B cell (primary cell): Measurements from ENCODE around the gene GABRG3. TPM values are rescaled to one million over a fixed set of nuclear protein-coding genes. Genes with fewer than 3 reads are reported as not detected.

Experiments used
- ATAC-seq: fragments of 200-7000 bp; cut with Tn5 transposase; one replicate; pipeline ENCODE4 v1.10.0; 2021; ENCODE audit warnings: low read depth, mild to moderate bottlenecking, moderate number of reproducible peaks, moderate library complexity
- CTCF ChIA-PET: fragments of 350-600 bp; sonication (Branson Sonifier 250); formaldehyde crosslinking; loops from one replicate; lab custom pipeline; 2021; ENCODE audit warnings: antibody characterized with exemption, inconsistent platforms; lab: Charles Lee
- POLR2A ChIA-PET: fragments of 350-600 bp; sonication (Branson Sonifier 250); formaldehyde crosslinking; loops from one replicate; lab custom pipeline; 2021; ENCODE audit warnings: antibody characterized with exemption; lab: Charles Lee
- DNase-seq: peaks from one replicate; pipeline ENCODE4 v3.0.0; 2013
- H2AFZ ChIP-seq: 2 replicates; pipeline ENCODE4 v1.6.1; 2012; ENCODE audit warnings: mild to moderate bottlenecking, low read depth, low read length; ENCODE audit not compliant: insufficient read depth, poor library complexity, severe bottlenecking
- H3K27ac ChIP-seq, 2 donors: 1 replicate in 1 of 2; 2 replicates in 1 of 2; pipeline ENCODE4 v1.5.1; 2012 to 2013; ENCODE audit warnings: low read length in 2 of 2, mild to moderate bottlenecking in 2 of 2, moderate library complexity in 1 of 2
- H3K27me3 ChIP-seq, 4 experiments: fragments of 200-600 bp in 1 of 4; sonication (generic) in 1 of 4; replicated peaks in 1 of 4; 1 replicate in 2 of 4; 2 replicates in 2 of 4; pipeline versions ENCODE4 v1.6.1 to v1.7.0; 2013 to 2016; ENCODE audit warnings: low read length in 3 of 4, mild to moderate bottlenecking in 2 of 4, mixed read lengths in 1 of 4, moderate library complexity in 1 of 4; ENCODE audit not compliant: insufficient read depth in 4 of 4, control insufficient read depth in 3 of 4; ENCODE audit errors: control extremely low read depth in 1 of 4
- H3K36me3 ChIP-seq, 2 experiments: replicated peaks in 1 of 2; 1 replicate in 1 of 2; 2 replicates in 1 of 2; pipeline versions ENCODE4 v1.6.1 to v1.7.1; 2013; ENCODE audit warnings: low read length in 1 of 2; ENCODE audit not compliant: insufficient read depth in 2 of 2, control insufficient read depth in 1 of 2; ENCODE audit errors: control extremely low read depth in 1 of 2, extremely low read depth in 1 of 2
- H3K4me1 ChIP-seq, 2 donors: fragments of 200-600 bp in 1 of 2; sonication (generic) in 1 of 2; 1 replicate in 1 of 2; 2 replicates in 1 of 2; pipeline versions ENCODE4 v1.5.1 to v1.6.1; 2013 to 2017; ENCODE audit warnings: low read length in 2 of 2; ENCODE audit not compliant: control insufficient read depth in 2 of 2, insufficient read depth in 2 of 2
- H3K4me2 ChIP-seq: replicated peaks from 2 replicates; pipeline ENCODE3; 2012; ENCODE audit warnings: mild to moderate bottlenecking, low read depth, low read length; ENCODE audit not compliant: poor library complexity, severe bottlenecking
- H3K4me3 ChIP-seq, 5 experiments: fragments of 200-600 bp in 1 of 5; sonication (generic) in 1 of 5; 1 replicate in 3 of 5; 2 replicates in 2 of 5; pipeline versions ENCODE4 v1.5.1 to v1.7.0; 2011 to 2016; ENCODE audit warnings: low read length in 4 of 5, mild to moderate bottlenecking in 4 of 5, low read depth in 2 of 5, control low read depth in 1 of 5, moderate library complexity in 1 of 5; ENCODE audit not compliant: insufficient read depth in 1 of 5; ENCODE audit errors: control extremely low read depth in 1 of 5, extremely low read depth in 1 of 5
- H3K79me2 ChIP-seq: fragments of 200-600 bp; sonication (generic); one replicate; pipeline ENCODE4 v1.6.0; 2016; ENCODE audit warnings: low read length; ENCODE audit not compliant: control insufficient read depth, insufficient read depth
- H3K9ac ChIP-seq: fragments of 200-600 bp; sonication (generic); 2 replicates; pipeline ENCODE4 v1.6.1; 2017; ENCODE audit warnings: mild to moderate bottlenecking, low read length, moderate library complexity
- H3K9me3 ChIP-seq, 3 donors: one replicate each; pipeline versions ENCODE4 v1.6.1 to v1.7.1; 2013; ENCODE audit warnings: low read length in 2 of 3; ENCODE audit not compliant: control insufficient read depth in 2 of 3, insufficient read depth in 1 of 3; ENCODE audit errors: control extremely low read depth in 1 of 3
- H4K20me1 ChIP-seq: 2 replicates; pipeline ENCODE4 v1.6.0; 2012; ENCODE audit warnings: mild to moderate bottlenecking, low read length; ENCODE audit not compliant: insufficient read depth, control insufficient read depth, poor library complexity, severe bottlenecking
- H3K27ac Mint-ChIP-seq: one replicate; pipeline ENCODE4 v1.8.0; 2021; ENCODE audit warnings: mixed read lengths
- H3K27me3 Mint-ChIP-seq: one replicate; pipeline ENCODE4 v1.8.0; 2021; ENCODE audit warnings: mixed read lengths
- H3K4me1 Mint-ChIP-seq: one replicate; pipeline ENCODE4 v1.8.0; 2021; ENCODE audit warnings: mixed read lengths
- H3K4me3 Mint-ChIP-seq: one replicate; pipeline ENCODE4 v1.8.0; 2021; ENCODE audit warnings: mixed read lengths
- H3K9me3 Mint-ChIP-seq: one replicate; pipeline ENCODE4 v1.8.0; 2022; ENCODE audit warnings: mixed read lengths; ENCODE audit not compliant: insufficient read depth
- EZH2 ChIP-seq: IDR thresholded peaks from 2 replicates; pipeline ENCODE4 v1.6.1; 2012; ENCODE audit warnings: borderline replicate concordance, low read depth, mild to moderate bottlenecking, moderate library complexity, low read length; ENCODE audit not compliant: insufficient read depth, poor library complexity, severe bottlenecking
- WGBS: methylation state at CpG from one replicate; pipeline ENCODE4 v1.1.5; 2013; ENCODE audit warnings: missing lambda C conversion rate; ENCODE audit not compliant: insufficient coverage; 5-methylcytosine and 5-hydroxymethylcytosine counted together
- intact Hi-C: fragments of 100-400 bp; cut with micrococcal nuclease; formaldehyde crosslinking; loops from one replicate; pipeline ENCODE4 v1.10.0; 2022
- polyA plus RNA-seq: library from polyadenylated mRNA; depleted of rRNA; stranded (reverse); fragments of >200 nt; gene quantifications from 2 replicates; pipeline ENCODE4 v1.2.3, GENCODE V29; 2012
- total RNA-seq, 2 donors: library from RNA; stranded (reverse); fragments of 120-200 nt in 1 of 2; gene quantifications; 1 replicate in 1 of 2; 2 replicates in 1 of 2; pipeline versions ENCODE4 v1.2.3 to v1.2.4, GENCODE V29; 2013 to 2022
- TF ChIP-seq, protein P1 (sequence below): fragments of 200-600 bp; IDR thresholded peaks from one replicate; pipeline ENCODE4 v1.8.0; 2022; ENCODE audit warnings: antibody characterized with exemption, mild to moderate bottlenecking

Gene GABRG3
- total and polyA plus RNA-seq, 2 donors (not counting 1 experiment from before 2014, with no cell fraction given) = not detected

- no peak overlapping the region for H3K4me3 ChIP-seq
- Mint-ChIP-seq H3K27me3 (no peaks in the 10 kb centered on the region), H3K9me3 (peaks cover 3% of the 10 kb centered on the region), H3K4me1 (no peaks in the 10 kb centered on the region), H3K4me3 (no peak overlapping the region), H3K27ac (no peak overlapping the region)
- intact Hi-C loops = no loop called here
- H3K36me3 ChIP-seq = no peaks in the 10 kb centered on the region
- ChIA-PET CTCF (no interaction called here), POLR2A (no interaction called here)
- H3K9ac ChIP-seq = no peak overlapping the region
- H2AFZ ChIP-seq = no peak overlapping the region
- no peaks in the 10 kb centered on the region for H3K27me3 ChIP-seq
- H3K4me1 ChIP-seq = no peaks in the 10 kb centered on the region
- no peak for TF ChIP-seq EZH2
- TF ChIP-seq, protein P1, sequence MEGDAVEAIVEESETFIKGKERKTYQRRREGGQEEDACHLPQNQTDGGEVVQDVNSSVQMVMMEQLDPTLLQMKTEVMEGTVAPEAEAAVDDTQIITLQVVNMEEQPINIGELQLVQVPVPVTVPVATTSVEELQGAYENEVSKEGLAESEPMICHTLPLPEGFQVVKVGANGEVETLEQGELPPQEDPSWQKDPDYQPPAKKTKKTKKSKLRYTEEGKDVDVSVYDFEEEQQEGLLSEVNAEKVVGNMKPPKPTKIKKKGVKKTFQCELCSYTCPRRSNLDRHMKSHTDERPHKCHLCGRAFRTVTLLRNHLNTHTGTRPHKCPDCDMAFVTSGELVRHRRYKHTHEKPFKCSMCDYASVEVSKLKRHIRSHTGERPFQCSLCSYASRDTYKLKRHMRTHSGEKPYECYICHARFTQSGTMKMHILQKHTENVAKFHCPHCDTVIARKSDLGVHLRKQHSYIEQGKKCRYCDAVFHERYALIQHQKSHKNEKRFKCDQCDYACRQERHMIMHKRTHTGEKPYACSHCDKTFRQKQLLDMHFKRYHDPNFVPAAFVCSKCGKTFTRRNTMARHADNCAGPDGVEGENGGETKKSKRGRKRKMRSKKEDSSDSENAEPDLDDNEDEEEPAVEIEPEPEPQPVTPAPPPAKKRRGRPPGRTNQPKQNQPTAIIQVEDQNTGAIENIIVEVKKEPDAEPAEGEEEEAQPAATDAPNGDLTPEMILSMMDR = no peak
- H3K4me2 ChIP-seq = no peak overlapping the region
- no peak overlapping the region for H3K27ac ChIP-seq
- no peaks in the 10 kb centered on the region for H3K79me2 ChIP-seq
- DNase-seq = no peak
- H3K9me3 ChIP-seq = peaks cover 0 to 8% (median 0%) of the 10 kb centered on the region in 3 donors
- no CpG with 5 or more reads among the region's 6 CpGs for whole genome bisulfite sequencing
- ATAC-seq = no peak
- H4K20me1 ChIP-seq = no peaks in the 10 kb centered on the region
Measured at GRCh38 chr15:27486683-27487647, 516.0 kb downstream of the GABRG3 start.

DNA sequence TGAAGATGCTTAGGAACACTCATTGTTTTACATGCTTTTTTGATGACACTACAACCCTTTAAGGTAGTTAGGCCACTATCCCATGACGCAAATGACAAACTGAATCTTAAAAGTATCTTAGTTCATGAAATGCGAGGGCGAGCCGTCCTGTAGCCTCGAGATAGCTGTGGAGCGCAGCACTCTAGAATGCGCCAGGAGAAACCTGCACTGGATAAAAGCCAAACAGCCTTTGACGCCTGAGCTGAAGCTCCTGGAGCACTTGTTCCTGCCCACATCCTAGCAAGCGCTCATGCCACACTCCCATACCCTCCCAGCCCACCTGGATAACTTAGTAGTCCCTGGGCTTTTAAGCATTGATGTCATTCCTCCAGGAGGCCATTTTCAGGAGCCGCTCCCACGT, 516.9 kb downstream of the GABRG3 start:
- POLR2A ChIA-PET = no interaction called here
- 90% methylated on average over 9 of the region's 11 CpGs for WGBS

More for the DNA sequence above, 516.9 kb downstream of the GABRG3 start:
- Histone ChIP-seq H3K4me1 (no peaks in the 10 kb centered on the region), H3K4me2 (no peak overlapping the region), H3K27me3 (no peaks in the 10 kb centered on the region), H3K9me3 (peaks cover 0 to 10% (median 0%) of the 10 kb centered on the region in 3 donors), H3K36me3 (no peaks in the 10 kb centered on the region), H3K9ac (no peak overlapping the region), H3K27ac (no peak overlapping the region), H2AFZ (no peak overlapping the region), H4K20me1 (no peaks in the 10 kb centered on the region), H3K79me2 (no peaks in the 10 kb centered on the region), H3K4me3 (no peak overlapping the region)
- TF ChIP-seq EZH2 = no peak
- TF ChIP-seq, protein P1 = no peak
- CTCF ChIA-PET = no interaction called here
- intact Hi-C loops = no loop called here
- H3K4me1 Mint-ChIP-seq = no peaks in the 10 kb centered on the region
- ATAC-seq (no peak), DNase-seq (no peak)
- no peak overlapping the region for H3K4me3 Mint-ChIP-seq
- H3K27ac Mint-ChIP-seq = no peak overlapping the region
- peaks cover 3% of the 10 kb centered on the region for H3K9me3 Mint-ChIP-seq
- no peaks in the 10 kb centered on the region for H3K27me3 Mint-ChIP-seq
